Large intestine (tissue), 3 donors: ENCODE data around the gene ERLEC1. TPM values are rescaled to one million over a fixed set of nuclear protein-coding genes. Genes with fewer than 3 reads are reported as not detected.

Experiments
- DNase-seq, 2 donors: peaks; one replicate each; pipeline versions ENCODE4 v3.0.0 to v3.0.0-alpha.2; 2013
- H3K27ac ChIP-seq: one replicate; pipeline ENCODE4 v1.5.1; 2013; ENCODE audit warnings: low read length
- H3K27me3 ChIP-seq: 2 replicates; pipeline ENCODE4 v1.6.1; 2013; ENCODE audit warnings: low read length; ENCODE audit not compliant: control insufficient read depth, insufficient read depth
- H3K36me3 ChIP-seq: 2 replicates; pipeline ENCODE4 v1.6.1; 2013; ENCODE audit warnings: low read length; ENCODE audit not compliant: control insufficient read depth, insufficient read depth
- H3K4me1 ChIP-seq: one replicate; pipeline ENCODE4 v1.6.1; 2013; ENCODE audit warnings: low read length; ENCODE audit not compliant: control insufficient read depth, insufficient read depth
- H3K4me3 ChIP-seq: one replicate; pipeline ENCODE4 v1.5.1; 2013; ENCODE audit warnings: low read length
- H3K9me3 ChIP-seq: one replicate; pipeline ENCODE4 v1.6.1; 2013; ENCODE audit warnings: mild to moderate bottlenecking, low read depth, low read length, moderate library complexity; ENCODE audit not compliant: control insufficient read depth
- WGBS: methylation state at CpG from one replicate; pipeline ENCODE4 v1.1.5; 2013; ENCODE audit warnings: low lambda C conversion rate; ENCODE audit not compliant: insufficient coverage; 5-methylcytosine and 5-hydroxymethylcytosine counted together
- polyA plus RNA-seq: library from polyadenylated mRNA; unstranded; fragments of 120-200 nt; gene quantifications from one replicate; pipeline ENCODE4 v1.2.1, GENCODE V29; 2013

Gene ERLEC1
- polyA plus RNA-seq, 1 donor, result 64.1 TPM

DNA sequence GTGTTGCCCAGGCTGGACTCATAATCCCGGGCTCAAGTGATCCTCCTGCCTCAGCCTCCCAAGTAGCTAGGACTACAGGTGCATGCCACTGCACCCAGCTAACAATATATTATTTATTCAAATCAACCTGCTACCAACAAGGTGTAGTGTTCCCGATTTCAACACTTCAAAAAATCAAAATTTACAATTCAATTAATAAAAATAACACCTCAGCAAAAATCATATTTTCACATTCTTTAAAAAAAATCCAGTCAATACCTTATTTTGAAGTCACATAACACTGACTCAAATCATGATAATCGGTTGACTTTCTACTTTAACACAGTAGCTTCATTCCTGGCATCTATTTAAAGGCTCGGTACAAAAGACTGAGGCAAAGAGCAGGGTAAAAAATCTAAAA, 65.7 kb downstream of the ERLEC1 start:
- H3K9me3 ChIP-seq, result no peaks in the 10 kb centered on the region
- no peak for DNase-seq
- H3K27ac ChIP-seq, result no peak overlapping the region
- 100% methylated on average over 2 of the region's 4 CpGs for WGBS
- H3K36me3 ChIP-seq, result peaks cover 13% of the 10 kb centered on the region
- no peak overlapping the region for H3K4me3 ChIP-seq
- peaks cover 8% of the 10 kb centered on the region for H3K4me1 ChIP-seq
- H3K27me3 ChIP-seq, result no peaks in the 10 kb centered on the region

DNA sequence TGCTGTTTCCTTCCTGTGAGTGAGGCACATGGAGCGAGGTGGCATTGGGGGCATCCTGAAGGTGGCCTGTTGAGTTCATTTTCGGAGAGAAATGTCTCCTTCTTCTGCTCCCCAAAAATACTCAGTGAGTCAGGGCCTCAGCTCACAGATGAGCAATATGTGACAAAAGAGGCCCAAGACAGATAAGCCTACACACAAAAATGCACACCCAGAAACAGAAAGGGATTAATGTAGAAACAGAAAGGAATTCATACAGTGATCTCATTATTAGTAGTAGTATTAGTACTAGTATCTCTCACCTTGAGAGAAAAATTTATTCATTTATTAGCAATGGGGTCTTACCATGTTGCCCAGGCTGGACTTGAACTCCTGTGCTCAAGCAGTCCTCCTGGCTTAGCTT, 67.8 kb downstream of the ERLEC1 start:
- no CpG with 5 or more reads among the region's 2 CpGs for WGBS
- Histone ChIP-seq H3K4me1 (peaks cover 5% of the 10 kb centered on the region), H3K27ac (no peak overlapping the region), H3K9me3 (no peaks in the 10 kb centered on the region), H3K4me3 (no peak overlapping the region), H3K27me3 (no peaks in the 10 kb centered on the region), H3K36me3 (peaks cover 13% of the 10 kb centered on the region)
- DNase-seq, result no peak

DNA sequence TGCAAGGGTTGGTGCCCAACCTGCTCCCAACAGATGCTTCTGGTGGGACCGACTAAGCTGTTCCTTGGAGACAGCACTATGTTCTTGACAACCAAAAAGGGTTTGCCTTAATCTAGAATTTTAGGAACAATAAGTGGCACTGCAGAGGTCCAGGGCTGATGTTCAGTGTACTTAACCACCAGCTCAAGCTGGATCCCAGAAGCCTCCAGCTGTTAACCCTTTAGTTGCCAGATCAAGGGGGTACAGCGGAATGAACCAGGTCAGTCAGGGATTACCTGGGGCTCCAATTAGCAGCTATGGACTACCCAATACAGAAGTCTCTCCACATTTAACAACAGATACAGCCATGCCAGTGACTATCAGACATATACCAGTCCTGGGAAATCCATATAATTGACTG, 69.4 kb downstream of the ERLEC1 start:
- Histone ChIP-seq H3K36me3 (peaks cover 13% of the 10 kb centered on the region), H3K27me3 (no peaks in the 10 kb centered on the region), H3K4me1 (peaks cover 6% of the 10 kb centered on the region), H3K27ac (no peak overlapping the region), H3K4me3 (no peak overlapping the region), H3K9me3 (no peaks in the 10 kb centered on the region)
- DNase-seq, result no peak
- no CpG with 5 or more reads among the region's 2 CpGs for WGBS

DNA sequence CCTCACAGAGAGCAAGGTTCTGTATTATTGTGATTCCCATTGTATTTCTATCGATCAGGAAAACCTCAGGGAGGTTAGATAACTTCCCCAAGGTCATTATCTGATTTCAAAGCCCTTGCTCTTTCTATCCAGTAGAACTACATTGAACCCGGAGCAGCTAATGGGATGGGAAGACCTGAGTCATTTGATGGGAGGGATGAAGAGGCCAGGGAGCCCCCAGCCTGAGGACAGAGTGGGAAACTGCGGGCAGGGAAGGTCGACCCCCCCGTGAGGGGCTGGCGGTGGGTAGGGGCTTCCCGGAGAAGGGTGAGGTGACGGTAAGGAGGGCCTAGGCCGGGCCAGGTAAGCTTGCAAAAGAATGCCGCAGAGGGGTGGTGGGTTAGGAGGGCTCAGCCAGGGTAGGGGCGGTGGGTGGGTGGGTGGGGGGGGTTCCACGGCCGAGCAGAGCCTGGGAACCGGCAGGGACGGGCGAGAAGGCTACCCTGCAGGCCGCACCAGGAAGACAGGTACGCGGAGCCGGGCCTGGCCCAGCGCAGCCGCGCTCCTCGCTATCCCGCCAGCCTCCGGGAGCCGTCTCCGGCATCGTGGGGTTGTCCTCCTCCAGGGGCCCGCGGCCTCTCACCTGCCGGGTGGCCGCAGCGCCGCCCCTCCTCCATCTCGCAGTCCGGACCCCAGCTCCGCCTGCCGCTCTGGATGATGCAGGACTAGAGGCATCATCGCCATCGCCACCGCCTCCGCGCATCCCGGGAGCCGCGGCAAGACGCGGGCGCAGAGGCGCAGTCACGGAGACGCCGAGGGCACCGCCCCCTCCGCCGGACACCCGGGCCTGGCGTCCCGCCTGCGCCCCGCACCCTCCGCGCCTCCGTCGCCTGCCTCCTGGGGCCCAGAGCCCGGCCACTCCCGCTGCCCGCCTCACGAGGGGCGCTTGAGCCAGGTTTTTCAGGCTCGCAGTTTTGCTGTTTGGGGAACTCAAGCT, 72.7 kb downstream of the ERLEC1 start, which contains the start of gene GPR75:
GPR75 (minus strand) TSS at position 762 of the 976 bp plus-strand sequence. CDS start 5,211 bp downstream, outside the sequence.
- Histone ChIP-seq H3K36me3 (peaks cover 4% of the 10 kb centered on the region), H3K4me1 (peaks cover 3% of the 10 kb centered on the region), H3K27me3 (no peaks in the 10 kb centered on the region), H3K27ac (no peak within 1 kb of the TSS), H3K4me3 (peak within 1 kb of the TSS; percentile 54), H3K9me3 (no peaks in the 10 kb centered on the region)
- no CpG with 5 or more reads among the region's 72 CpGs for WGBS
- DNase-seq, result peak; percentile 19 to 70

DNA sequence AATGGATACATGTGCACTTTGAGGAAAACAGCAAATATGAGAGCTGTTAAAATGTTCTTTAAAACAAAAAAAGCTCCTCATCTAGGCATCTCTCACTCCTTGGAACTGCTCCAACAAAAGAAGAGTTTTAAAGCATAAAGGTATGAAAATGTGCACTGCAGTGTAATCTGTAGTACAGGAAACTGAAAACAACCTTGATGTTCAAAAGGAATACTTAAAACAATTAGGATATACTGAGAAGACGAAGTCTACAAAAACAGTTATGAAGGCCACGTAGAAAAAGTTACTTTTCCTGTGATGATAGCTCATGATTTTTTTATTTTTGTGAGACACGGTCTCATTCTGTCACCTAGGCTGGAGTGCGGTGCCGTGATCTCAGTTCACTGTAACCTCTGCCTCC, 75.0 kb downstream of the ERLEC1 start:
- Histone ChIP-seq H3K27ac (no peak overlapping the region), H3K9me3 (no peaks in the 10 kb centered on the region), H3K27me3 (no peaks in the 10 kb centered on the region), H3K4me1 (peaks cover 3% of the 10 kb centered on the region), H3K36me3 (peaks cover 18% of the 10 kb centered on the region), H3K4me3 (no peak overlapping the region)
- WGBS, result 88% methylated on average over 2 of the region's 5 CpGs
- no peak for DNase-seq

DNA sequence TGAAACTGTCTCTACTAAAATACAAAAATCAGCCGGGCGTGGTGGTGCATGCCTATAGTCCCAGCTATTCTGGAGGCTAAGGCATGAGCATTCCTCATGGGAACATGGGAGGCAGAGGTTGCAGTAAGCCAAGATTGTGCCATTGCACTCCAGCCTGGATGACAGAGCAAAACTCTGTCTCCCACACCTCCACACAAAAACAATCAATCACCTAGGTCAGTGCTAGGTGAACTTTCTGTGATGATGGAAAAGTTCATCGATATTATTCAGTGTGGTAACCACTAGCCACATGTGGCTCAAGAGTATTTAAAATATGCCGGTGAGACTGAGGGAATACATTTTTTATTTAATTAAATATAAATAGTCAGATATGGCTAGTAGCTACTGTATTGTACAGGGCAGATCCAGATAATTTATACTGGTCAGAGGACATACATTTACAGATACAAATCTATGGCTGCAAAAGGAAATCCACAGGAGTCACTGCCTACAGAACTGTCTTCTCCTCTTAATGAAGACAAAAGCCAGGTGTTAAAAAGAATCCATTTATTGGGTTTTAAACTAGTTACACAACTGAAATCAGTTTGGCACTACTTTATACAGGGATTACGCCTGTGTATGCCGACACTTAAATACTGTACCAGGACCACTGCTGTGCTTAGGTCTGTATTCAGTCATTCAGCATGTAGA, 76.8 kb downstream of the ERLEC1 start:
- Histone ChIP-seq H3K9me3 (no peaks in the 10 kb centered on the region), H3K36me3 (peaks cover 23% of the 10 kb centered on the region), H3K27me3 (no peaks in the 10 kb centered on the region), H3K4me3 (no peak overlapping the region), H3K27ac (no peak overlapping the region), H3K4me1 (peaks cover 3% of the 10 kb centered on the region)
- no peak for DNase-seq
- WGBS, result 100% methylated on average over 1 of the region's 6 CpGs

DNA sequence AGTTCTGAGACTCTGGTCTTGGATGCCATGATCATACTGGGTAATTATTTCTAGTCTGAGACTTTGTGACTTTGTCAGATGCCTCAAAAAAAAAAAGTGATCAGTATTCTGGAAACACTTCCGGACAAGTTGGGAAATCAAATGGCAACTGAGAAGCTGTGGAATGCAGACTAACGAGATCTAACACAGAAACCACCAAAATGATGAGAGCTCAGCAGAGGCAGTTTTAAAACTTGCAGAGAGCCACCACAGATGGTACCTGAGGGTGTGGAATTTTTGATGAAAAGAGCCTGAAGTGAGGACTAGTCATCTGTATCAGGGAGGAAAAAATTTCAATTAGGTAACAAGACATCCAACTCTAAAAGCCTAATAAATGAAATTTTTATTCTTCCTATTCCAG, 78.4 kb downstream of the ERLEC1 start:
- Histone ChIP-seq H3K36me3 (peaks cover 26% of the 10 kb centered on the region), H3K4me3 (no peak overlapping the region), H3K27ac (no peak overlapping the region), H3K27me3 (no peaks in the 10 kb centered on the region), H3K9me3 (no peaks in the 10 kb centered on the region), H3K4me1 (no peaks in the 10 kb centered on the region)
- no CpG with 5 or more reads among the region's 2 CpGs for WGBS
- no peak for DNase-seq

DNA sequence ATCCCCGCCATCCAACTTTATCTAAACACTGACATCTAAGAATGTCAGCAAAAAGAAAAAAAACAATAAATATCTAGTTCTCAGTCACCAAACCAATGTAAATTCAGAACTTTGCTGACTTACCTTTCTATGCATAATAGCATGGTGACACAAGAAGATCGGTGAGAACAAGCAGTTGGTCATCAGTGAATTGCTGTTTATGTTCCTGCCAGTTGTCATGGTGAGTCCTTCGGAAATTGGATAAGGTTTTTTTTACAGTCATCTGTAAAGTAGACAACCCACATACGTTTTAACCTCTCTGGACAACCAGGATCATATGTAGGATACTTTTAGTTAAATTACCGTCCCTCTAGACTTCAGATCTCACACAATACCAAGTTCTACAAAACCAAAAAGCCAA, 79.1 kb downstream of the ERLEC1 start:
- Histone ChIP-seq H3K4me3 (no peak overlapping the region), H3K36me3 (peaks cover 31% of the 10 kb centered on the region), H3K9me3 (no peaks in the 10 kb centered on the region), H3K27ac (no peak overlapping the region), H3K4me1 (no peaks in the 10 kb centered on the region), H3K27me3 (no peaks in the 10 kb centered on the region)
- 100% methylated on average over 1 of the region's 5 CpGs for WGBS
- DNase-seq, result no peak

DNA sequence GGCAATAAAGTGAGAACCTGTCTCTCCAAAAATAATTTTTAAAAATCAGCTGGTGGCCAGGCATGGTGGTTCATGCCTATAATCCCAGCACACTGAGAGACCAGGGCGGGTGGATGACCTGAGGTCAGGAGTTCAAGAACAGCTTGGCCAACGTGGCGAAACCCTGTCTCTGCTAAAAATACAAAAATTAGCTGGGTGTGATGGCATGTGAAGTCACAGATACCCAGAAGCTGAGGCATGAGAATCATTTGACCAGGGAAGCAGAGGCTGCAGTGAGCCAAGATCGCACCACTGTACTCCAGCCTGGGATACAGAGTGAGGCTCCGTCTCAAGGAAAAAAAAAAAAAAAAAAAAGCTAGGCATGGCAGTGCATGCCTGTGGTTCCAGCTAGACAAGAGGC, 80.3 kb downstream of the ERLEC1 start:
- no peaks in the 10 kb centered on the region for H3K27me3 ChIP-seq
- no CpG with 5 or more reads among the region's 5 CpGs for WGBS
- peaks cover 32% of the 10 kb centered on the region for H3K36me3 ChIP-seq

DNA sequence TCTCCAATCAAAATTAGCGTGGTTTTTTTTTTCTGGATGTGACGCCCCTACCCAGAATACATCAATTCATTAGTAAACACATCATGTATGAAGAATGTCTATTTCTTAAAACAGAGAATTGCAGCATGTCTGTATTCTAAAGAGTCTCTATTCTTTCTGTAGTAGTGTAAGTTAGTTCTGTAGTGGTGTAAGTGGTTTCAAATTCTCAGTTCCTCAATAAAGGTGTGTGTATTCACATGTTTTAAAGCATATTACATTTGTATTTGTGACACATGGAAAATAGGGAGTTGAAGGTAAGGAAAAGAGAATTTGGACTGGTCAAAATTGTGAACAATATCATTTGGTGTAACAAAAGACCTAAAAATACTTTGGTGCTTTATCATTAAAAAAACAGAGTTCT, 80.9 kb downstream of the ERLEC1 start:
- Histone ChIP-seq H3K4me1 (no peaks in the 10 kb centered on the region), H3K36me3 (peaks cover 32% of the 10 kb centered on the region), H3K4me3 (no peak overlapping the region), H3K27ac (no peak overlapping the region), H3K27me3 (no peaks in the 10 kb centered on the region), H3K9me3 (no peaks in the 10 kb centered on the region)
- no CpG with 5 or more reads among the region's 2 CpGs for WGBS
- no peak for DNase-seq

More for the DNA sequence above, 80.3 kb downstream of the ERLEC1 start:
- Histone ChIP-seq H3K4me3 (no peak overlapping the region), H3K4me1 (no peaks in the 10 kb centered on the region), H3K27ac (no peak overlapping the region), H3K9me3 (no peaks in the 10 kb centered on the region)
- DNase-seq, result no peak
